GM12892 (cell line): Measurements from ENCODE around the gene TTYH2.

Experiments
- POLR2A ChIP-seq: IDR thresholded peaks from 2 replicates; pipeline ENCODE4 v1.6.1; 2011; ENCODE audit warnings: low read depth, low read length, control low read depth
- POLR2AphosphoS5 ChIP-seq: IDR thresholded peaks from 2 replicates; pipeline ENCODE4 v1.6.1; 2011; ENCODE audit warnings: low read depth, low read length, control low read depth
- TAF1 ChIP-seq: IDR thresholded peaks from 2 replicates; pipeline ENCODE4 v1.6.1; 2011; ENCODE audit warnings: low read depth, mild to moderate bottlenecking, control low read depth, low read length, borderline replicate concordance

GRCh38 chr17:74197801-74198200 lies 15.6 kb upstream of the TTYH2 start:
- TF ChIP-seq TAF1 (no peak), POLR2AphosphoS5 (no peak), POLR2A (no peak)
